Muscle layer of colon (tissue), 2 donors: ENCODE data around the gene BSX.

Experiments
- H3K27ac ChIP-seq: one replicate; pipeline ENCODE4 v1.7.0; 2013; ENCODE audit warnings: low read depth, mild to moderate bottlenecking, low read length, moderate library complexity
- H3K27me3 ChIP-seq, 2 donors: one replicate each; pipeline ENCODE4 v1.7.0; 2013; ENCODE audit warnings: low read length in 2 of 2, mild to moderate bottlenecking in 2 of 2; ENCODE audit not compliant: insufficient read depth in 2 of 2, control insufficient read depth in 1 of 2
- H3K36me3 ChIP-seq: one replicate; pipeline ENCODE4 v1.7.0; 2013; ENCODE audit warnings: mild to moderate bottlenecking, low read length; ENCODE audit not compliant: insufficient read depth
- H3K4me1 ChIP-seq: one replicate; pipeline ENCODE4 v1.7.0; 2013; ENCODE audit warnings: mild to moderate bottlenecking, low read length; ENCODE audit not compliant: insufficient read depth
- H3K4me3 ChIP-seq, 2 donors: one replicate each; pipeline ENCODE4 v1.7.0; 2013; ENCODE audit warnings: low read length in 2 of 2, low read depth in 1 of 2, mild to moderate bottlenecking in 1 of 2, moderate library complexity in 1 of 2
- H3K9ac ChIP-seq: one replicate; pipeline ENCODE4 v1.7.0; 2013; ENCODE audit warnings: low read length
- H3K9me3 ChIP-seq: one replicate; pipeline ENCODE4 v1.7.0; 2013; ENCODE audit warnings: mild to moderate bottlenecking, low read length
- donor health status: abdominal sarcoma.
- donor health status: Adenocarcinoma of cecum.

BSX gene

GRCh38 chr11:122983438-122984185 is 2.0 kb upstream of the BSX start:
- Histone ChIP-seq H3K9me3 (no peaks in the 10 kb centered on the region), H3K36me3 (no peaks in the 10 kb centered on the region), H3K27ac (no peak overlapping the region), H3K27me3 (peaks cover 50 to 70% of the 10 kb centered on the region in 2 donors), H3K9ac (no peak overlapping the region), H3K4me3 (peak overlapping the region; percentile 41 to 60), H3K4me1 (peaks cover 7% of the 10 kb centered on the region)

- H3K4me3 ChIP-seq, result no peak overlapping the region
- H3K9me3 ChIP-seq, result no peaks in the 10 kb centered on the region
- no peaks in the 10 kb centered on the region for H3K36me3 ChIP-seq
- no peak overlapping the region for H3K9ac ChIP-seq
- peaks cover 77 to 98% of the 10 kb centered on the region in 2 donors for H3K27me3 ChIP-seq
- peaks cover 14% of the 10 kb centered on the region for H3K4me1 ChIP-seq
- no peak overlapping the region for H3K27ac ChIP-seq
These were observed 1.6 kb downstream of the BSX start for GRCh38 chr11:122979815-122980595.

- Histone ChIP-seq H3K27me3 (peaks cover 75 to 96% of the 10 kb centered on the region in 2 donors), H3K36me3 (no peaks in the 10 kb centered on the region), H3K9me3 (no peaks in the 10 kb centered on the region), H3K4me1 (peaks cover 14% of the 10 kb centered on the region), H3K27ac (no peak overlapping the region), H3K9ac (no peak overlapping the region), H3K4me3 (no peak overlapping the region)
These were observed 2.4 kb downstream of the BSX start for GRCh38 chr11:122979103-122979814.

GRCh38 chr11:122978299-122978620 is 3.4 kb downstream of the BSX start:
- Histone ChIP-seq H3K27me3 (peaks cover 66 to 90% of the 10 kb centered on the region in 2 donors), H3K9ac (no peak overlapping the region), H3K4me1 (peaks cover 7% of the 10 kb centered on the region), H3K27ac (no peak overlapping the region), H3K36me3 (no peaks in the 10 kb centered on the region), H3K9me3 (no peaks in the 10 kb centered on the region), H3K4me3 (no peak overlapping the region)

GRCh38 chr11:122977470-122978298 is 4.0 kb downstream of the BSX start:
- Histone ChIP-seq H3K9me3 (no peaks in the 10 kb centered on the region), H3K36me3 (no peaks in the 10 kb centered on the region), H3K9ac (no peak overlapping the region), H3K27ac (no peak overlapping the region), H3K4me1 (peaks cover 7% of the 10 kb centered on the region), H3K4me3 (peak overlapping the region in 1 of 2 donors; percentile 7), H3K27me3 (peaks cover 64 to 85% of the 10 kb centered on the region in 2 donors)

- Histone ChIP-seq H3K4me3 (peak overlapping the region in 1 of 2 donors; percentile 7), H3K27ac (no peak overlapping the region), H3K9me3 (no peaks in the 10 kb centered on the region), H3K27me3 (peaks cover 60 to 77% of the 10 kb centered on the region in 2 donors), H3K4me1 (peaks cover 7% of the 10 kb centered on the region), H3K9ac (no peak overlapping the region), H3K36me3 (no peaks in the 10 kb centered on the region)
These were observed 4.7 kb downstream of the BSX start for GRCh38 chr11:122976734-122977469.

GRCh38 chr11:122976061-122976733 is 5.4 kb downstream of the BSX start:
- no peak overlapping the region for H3K9ac ChIP-seq
- no peaks in the 10 kb centered on the region for H3K9me3 ChIP-seq
- no peak overlapping the region for H3K4me3 ChIP-seq
- H3K4me1 ChIP-seq, result peaks cover 7% of the 10 kb centered on the region
- H3K27me3 ChIP-seq, result peaks cover 58 to 70% of the 10 kb centered on the region in 2 donors
- no peak overlapping the region for H3K27ac ChIP-seq
- H3K36me3 ChIP-seq, result no peaks in the 10 kb centered on the region

GRCh38 chr11:122963961-122964360 is 17.7 kb downstream of the BSX start:
- Histone ChIP-seq H3K36me3 (no peaks in the 10 kb centered on the region), H3K9ac (no peak overlapping the region), H3K9me3 (no peaks in the 10 kb centered on the region), H3K4me3 (no peak overlapping the region), H3K27me3 (no peaks in the 10 kb centered on the region), H3K27ac (no peak overlapping the region), H3K4me1 (no peaks in the 10 kb centered on the region)

- Histone ChIP-seq H3K4me1 (no peaks in the 10 kb centered on the region), H3K27me3 (no peaks in the 10 kb centered on the region), H3K36me3 (no peaks in the 10 kb centered on the region), H3K9ac (no peak overlapping the region), H3K4me3 (no peak overlapping the region), H3K27ac (no peak overlapping the region), H3K9me3 (no peaks in the 10 kb centered on the region)
These were observed 27.2 kb downstream of the BSX start for GRCh38 chr11:122954455-122954854.

- no peaks in the 10 kb centered on the region for H3K9me3 ChIP-seq
- H3K4me1 ChIP-seq, result no peaks in the 10 kb centered on the region
- H3K9ac ChIP-seq, result no peak overlapping the region
- H3K36me3 ChIP-seq, result peaks cover 14% of the 10 kb centered on the region
- no peak overlapping the region for H3K4me3 ChIP-seq
- H3K27ac ChIP-seq, result no peak overlapping the region
- H3K27me3 ChIP-seq, result no peaks in the 10 kb centered on the region
These were observed 30.4 kb downstream of the BSX start for GRCh38 chr11:122951211-122951610.
